ENCODE measurements around the gene BCAM.

BCAM gene

GRCh38 chr19:44789943-44790483, 18.9 kb upstream of the BCAM start:
- DNase-seq (ENCODE audit: low read depth) = no peak

- DNase-seq (ENCODE audit: low read depth) = no peak
Measured at GRCh38 chr19:44792281-44792680, 16.6 kb upstream of the BCAM start.

GRCh38 chr19:44794610-44795009, 14.3 kb upstream of the BCAM start:
- DNase-seq (ENCODE audit: low read depth) = no peak

GRCh38 chr19:44795398-44795987, 13.4 kb upstream of the BCAM start:
- no peak for DNase-seq (ENCODE audit: low read depth)

- DNase-seq (ENCODE audit: low read depth) = peak; percentile 59
Measured at GRCh38 chr19:44796701-44797115, 12.2 kb upstream of the BCAM start.

GRCh38 chr19:44799627-44800346, 9.1 kb upstream of the BCAM start:
- no peak for DNase-seq (ENCODE audit: low read depth)

- peak; percentile 87 for DNase-seq (ENCODE audit: low read depth)
Measured at GRCh38 chr19:44800461-44800860, 8.4 kb upstream of the BCAM start.

GRCh38 chr19:44803442-44804428, 5.2 kb upstream of the BCAM start:
- no peak for DNase-seq (ENCODE audit: low read depth)

GRCh38 chr19:44806291-44806690, 2.6 kb upstream of the BCAM start:
- no peak for DNase-seq (ENCODE audit: low read depth)

- no peak for DNase-seq (ENCODE audit: low read depth)
Measured at GRCh38 chr19:44807162-44807561, 1.7 kb upstream of the BCAM start.

GRCh38 chr19:44807652-44808462, 1.0 kb upstream of the BCAM start:
- DNase-seq (ENCODE audit: low read depth) = peak; percentile 53

- DNase-seq (ENCODE audit: low read depth) = no peak
Measured at GRCh38 chr19:44809577-44810233, 802 bp downstream of the BCAM start.

- DNase-seq (ENCODE audit: low read depth) = no peak
Measured at GRCh38 chr19:44810234-44811121, 1.6 kb downstream of the BCAM start.

GRCh38 chr19:44811122-44811419, 2.2 kb downstream of the BCAM start:
- DNase-seq (ENCODE audit: low read depth) = no peak

GRCh38 chr19:44812142-44812718, 3.3 kb downstream of the BCAM start:
- no peak for DNase-seq (ENCODE audit: low read depth)

GRCh38 chr19:44813070-44813840, 4.4 kb downstream of the BCAM start:
- DNase-seq (ENCODE audit: low read depth) = no peak

GRCh38 chr19:44813841-44814470, 5.1 kb downstream of the BCAM start:
- no peak for DNase-seq (ENCODE audit: low read depth)

- no peak for DNase-seq (ENCODE audit: low read depth)
Measured at GRCh38 chr19:44814517-44814916, 5.6 kb downstream of the BCAM start.

GRCh38 chr19:44816301-44816700, 7.4 kb downstream of the BCAM start:
- DNase-seq (ENCODE audit: low read depth) = no peak

All from CMK (cell line).